ELR (cell line): ENCODE results near the gene COBL.

Experiments used
- DNase-seq: peaks from one replicate; pipeline ENCODE4 v3.0.0-alpha.2; 2015; ENCODE audit warnings: low read depth

COBL gene

DNA sequence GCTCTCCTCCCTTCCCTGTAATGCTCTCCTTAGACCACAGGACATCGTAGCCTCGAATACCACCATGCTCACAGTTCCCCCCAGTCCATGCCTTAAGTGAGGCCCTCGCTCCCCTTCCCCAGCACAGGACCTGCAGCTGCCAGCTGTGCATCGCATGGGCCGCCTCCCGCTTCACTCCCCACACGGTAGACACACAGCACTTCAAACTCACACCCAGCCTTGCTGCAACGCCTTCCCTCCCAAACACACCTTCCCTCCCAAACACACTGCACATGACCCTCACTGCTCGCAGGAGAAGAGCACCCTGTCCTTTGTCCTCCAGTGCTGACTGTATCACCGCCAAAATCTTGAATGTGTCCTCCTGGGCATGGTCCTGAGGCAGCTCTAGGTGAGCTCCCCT lies 42.6 kb downstream of the COBL start:
- DNase-seq, result no peak

DNA sequence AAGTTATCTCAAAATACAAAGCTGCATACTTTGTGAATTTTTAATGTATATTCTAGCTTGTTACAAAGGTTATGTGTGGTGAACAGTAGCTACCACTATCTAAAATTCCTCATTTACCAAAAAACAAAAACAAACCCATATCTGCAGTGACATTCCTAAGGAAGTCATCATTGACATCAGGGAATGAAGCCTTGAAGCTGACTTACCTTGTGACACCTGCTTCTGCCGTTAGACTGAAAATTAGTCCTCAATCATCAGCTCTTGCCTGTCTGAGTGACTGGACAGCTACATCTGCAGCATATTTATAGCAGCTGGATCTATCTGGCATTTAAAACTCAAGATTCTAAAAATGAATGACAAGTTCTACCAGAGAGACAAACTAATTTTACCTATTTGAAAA lies 43.2 kb downstream of the COBL start:
- no peak for DNase-seq

DNA sequence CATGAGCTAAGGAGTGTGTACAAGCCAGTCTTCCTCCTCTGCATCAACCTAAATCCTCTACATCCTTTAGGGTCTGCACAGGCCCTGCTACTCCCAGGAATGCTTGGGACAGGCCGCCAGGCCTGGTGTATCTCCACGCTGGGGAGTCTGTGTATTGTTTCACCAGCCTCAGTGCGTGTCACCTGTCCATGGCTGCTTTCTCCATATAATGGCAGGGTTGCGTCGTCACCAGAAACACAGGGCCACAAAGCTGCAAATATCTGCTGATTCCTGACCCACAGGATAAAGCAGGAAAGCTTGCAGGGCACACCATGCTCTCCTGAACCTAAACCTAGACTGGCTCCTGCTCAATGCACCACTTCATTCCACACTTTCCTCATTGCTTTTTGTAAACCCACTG lies 45.6 kb downstream of the COBL start:
- no peak for DNase-seq

DNA sequence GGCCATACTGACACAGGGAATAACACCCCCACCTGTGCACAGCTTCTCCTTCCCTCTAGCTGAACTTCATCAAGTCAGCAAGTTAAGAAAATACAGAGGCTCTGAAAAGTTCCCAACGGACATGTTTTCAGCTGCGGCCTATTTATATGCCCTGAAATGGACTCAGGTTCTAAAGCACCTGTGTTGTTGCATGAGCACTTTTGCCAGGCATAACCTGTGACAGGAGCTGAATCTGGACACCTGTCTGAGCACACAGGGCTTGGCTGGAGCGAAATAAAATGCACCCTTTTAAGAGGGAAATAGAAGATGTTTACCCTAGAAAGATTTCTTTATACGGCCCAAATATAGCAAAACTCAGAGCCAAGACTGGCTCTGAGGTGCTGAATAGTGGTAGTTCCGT lies 46.7 kb downstream of the COBL start:
- DNase-seq, result no peak

DNA sequence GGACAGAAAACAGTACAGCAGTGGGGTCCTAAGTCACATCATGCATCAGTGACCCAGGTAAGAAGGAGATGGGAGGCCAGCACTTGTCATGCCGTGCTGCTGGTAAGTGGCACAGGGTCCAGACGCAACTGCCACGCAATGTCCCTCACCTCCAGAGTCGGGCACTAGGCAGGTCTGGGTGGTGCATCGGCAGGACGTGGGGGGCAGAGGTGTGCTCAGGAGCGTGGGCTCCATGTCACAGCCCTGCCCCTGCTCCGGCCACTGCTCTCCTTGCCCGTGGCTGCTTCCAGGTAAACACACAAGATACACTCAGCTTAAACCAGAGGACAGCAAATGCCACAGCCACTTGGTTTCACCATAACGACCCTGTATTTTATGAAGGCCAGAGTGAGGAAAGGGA lies 47.3 kb downstream of the COBL start:
- no peak for DNase-seq

DNA sequence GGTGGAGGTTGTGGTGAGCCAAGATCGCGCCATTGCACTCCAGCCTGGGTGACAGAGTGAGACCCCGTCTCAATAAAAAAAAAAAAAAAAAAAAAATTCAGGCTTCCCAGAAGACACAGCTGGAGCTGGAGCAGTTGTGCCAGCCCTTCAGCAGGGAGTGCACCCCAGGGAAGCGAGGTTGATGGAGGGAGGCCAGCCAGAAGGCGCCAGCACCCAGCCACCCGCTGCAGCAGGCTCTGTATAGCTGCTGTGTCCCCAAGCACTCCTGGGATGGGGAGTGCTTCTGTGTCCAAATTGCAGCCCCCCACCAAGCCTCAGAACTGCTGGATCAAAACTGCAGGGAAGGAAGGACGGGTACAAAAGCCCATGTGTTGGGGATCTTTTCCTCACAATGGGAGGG lies 47.8 kb downstream of the COBL start:
- no peak for DNase-seq

DNA sequence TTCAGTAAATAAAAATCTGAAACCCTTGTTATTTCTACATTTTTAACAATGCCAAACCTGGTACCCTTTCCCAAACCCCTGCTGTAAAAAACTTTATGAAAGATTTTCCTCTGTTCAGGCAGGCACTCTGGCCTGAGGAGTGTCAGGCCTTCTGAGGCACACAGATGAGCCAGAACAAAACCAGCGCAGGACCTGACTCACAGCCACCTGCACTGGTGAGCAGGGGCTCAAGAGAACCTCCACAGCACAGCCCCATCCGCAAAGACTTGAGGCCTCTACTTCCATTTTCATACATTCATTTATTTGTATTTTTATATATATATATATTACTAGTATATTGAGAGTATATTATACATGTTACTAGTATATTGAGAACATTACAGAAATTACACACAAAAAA lies 49.4 kb downstream of the COBL start:
- no peak for DNase-seq

DNA sequence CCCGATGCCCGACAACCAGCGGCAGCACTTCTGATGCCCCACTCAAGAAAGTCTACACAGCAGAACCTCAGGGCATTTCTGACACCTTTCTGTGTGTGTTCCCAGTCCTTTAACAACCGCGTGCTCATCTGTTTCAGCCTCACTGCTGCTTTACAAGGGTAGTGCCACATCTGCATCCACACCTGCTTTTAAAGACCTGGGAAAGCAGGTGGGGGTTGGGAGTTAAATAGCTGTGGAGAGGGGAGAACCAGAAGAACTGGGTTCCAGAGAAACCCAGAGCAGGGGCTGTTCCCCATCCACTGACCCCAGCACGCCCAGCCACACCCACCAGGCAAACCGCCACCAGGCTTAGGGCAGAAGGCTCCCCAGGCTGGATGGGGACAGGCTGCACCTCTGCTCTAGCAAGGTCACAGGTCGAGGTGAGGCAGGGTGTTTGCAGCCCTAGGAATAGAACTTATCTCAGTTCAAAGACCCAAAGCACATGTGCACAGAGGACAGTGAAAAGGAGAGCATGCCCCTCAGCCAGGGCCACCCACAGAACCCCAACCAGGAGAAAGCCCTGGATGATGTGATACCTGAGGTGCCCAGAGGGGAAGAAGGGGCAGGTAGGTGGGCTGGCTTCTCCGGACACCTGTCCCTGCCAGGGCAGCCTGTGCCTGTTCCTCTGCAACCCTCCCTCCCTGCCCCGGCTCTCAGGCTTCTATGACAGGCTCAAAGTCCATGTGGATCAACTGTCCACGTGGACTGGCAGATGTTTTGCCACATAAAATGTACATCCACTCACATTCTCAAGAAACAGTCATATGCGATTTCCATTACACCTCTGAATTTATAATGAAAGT lies 51.3 kb downstream of the COBL start:
- DNase-seq, result no peak

DNA sequence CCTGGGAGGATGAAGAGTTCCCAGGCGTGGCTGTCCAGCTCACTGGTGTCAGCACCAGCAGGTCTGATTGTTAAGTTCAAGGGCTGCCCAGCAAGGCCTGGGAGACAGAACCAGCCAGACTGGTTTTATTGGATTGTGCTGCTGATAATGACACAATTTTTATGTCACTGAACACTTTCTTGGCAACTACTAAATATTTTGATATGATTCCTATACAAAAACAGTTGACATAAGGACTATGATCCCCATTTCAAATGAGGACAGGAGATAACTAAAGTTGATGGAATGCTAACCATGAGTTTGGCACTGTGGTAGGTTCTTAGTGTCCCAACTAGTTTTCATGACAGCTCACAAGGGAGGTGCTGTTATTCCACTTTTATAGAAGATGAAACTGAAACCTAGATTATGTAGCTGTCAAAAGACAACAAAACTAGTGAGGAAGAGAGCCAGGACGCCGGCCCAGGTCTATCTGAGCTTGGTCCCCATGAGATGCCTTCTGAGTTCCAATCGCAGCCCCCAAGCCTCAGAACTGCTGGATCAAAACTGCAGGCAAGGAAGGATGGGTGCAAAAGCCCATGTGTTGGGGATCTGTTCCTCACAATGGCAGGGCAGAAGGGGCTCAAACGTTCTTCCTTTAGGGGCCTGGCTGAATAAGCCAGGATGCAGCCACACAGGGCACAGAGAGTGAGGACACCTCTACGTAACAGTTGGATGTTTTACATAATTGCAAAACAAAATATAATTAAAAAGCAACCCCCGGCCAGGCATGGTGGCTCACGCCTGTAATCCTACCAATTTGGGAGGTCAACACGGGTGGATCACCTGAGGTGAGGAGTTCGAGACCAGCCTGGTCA lies 52.8 kb downstream of the COBL start:
- DNase-seq, result no peak

DNA sequence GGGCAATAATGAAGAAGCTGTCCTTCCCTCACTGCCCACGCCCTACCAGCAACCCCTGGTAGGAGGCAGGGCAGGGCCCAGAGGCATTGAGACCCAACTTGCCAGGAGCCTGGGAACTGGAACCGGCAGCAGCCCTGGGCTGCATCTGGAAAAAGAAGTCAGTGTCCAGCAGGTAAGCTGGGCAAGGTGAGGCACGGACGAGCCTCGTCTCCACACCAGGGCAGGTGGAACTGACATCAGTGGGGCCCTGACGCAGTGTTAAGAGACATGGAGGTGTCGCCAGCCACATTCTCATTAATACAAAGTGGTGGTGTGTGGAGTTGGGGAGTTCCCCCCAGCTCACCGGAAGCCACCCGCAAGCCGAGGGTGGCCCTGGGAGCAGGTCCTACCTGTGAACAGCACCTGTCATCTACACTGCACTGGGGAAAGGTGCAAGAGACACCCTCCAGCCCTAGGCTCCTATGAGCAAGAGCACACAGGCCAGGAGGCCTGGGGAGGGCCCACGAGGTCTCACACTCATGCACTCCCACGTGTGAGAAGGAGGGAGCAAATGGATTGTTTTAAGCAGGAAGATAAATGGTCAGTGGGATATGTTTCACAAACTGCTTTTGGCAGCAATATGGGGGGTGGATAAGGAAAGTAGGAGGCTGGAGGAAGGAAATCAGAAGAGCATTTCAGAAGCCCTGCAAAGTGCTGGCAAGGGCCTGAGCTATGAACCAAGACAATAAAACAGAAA lies 53.6 kb downstream of the COBL start:
- no peak for DNase-seq

DNA sequence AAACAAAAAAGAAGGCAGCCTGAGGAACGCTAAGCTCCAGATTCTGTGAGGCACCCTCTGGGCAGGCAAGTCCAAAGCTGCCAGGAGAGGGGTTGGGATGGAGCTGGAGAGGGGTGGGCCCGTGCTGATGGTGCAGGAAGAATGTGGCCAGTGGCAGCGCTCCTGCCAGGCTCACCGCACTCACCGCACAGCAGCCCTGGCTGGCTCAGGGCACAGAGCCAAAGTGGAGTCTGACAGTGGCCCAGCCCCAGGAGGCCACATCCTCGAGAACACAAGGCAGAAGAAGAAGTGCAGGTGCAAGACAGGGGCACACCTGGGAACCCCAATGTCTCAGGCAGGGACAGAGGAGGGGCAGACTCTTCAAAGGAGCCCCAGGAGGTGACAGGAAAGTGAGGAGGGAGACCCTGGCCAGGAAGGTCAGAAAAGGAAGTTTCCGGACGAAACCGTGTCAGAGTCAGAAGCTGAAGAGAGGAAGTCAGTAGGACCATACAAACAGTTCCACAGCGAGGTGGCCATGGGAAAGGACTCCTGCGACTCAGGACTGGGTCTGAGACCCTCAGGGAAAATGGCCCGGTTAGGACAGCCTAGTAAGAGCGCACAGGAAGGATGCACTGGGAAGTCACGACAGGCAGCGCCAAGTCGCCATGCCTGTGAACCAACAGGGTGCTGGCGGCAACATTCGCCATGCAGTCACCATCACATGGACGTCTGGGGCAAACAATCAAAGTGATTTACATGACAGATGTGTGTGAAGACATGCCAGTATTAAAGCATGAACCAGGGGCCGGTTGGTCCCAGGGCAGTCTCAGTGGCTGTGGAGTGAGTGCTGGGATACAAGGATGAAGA lies 54.4 kb downstream of the COBL start:
- no peak for DNase-seq

DNA sequence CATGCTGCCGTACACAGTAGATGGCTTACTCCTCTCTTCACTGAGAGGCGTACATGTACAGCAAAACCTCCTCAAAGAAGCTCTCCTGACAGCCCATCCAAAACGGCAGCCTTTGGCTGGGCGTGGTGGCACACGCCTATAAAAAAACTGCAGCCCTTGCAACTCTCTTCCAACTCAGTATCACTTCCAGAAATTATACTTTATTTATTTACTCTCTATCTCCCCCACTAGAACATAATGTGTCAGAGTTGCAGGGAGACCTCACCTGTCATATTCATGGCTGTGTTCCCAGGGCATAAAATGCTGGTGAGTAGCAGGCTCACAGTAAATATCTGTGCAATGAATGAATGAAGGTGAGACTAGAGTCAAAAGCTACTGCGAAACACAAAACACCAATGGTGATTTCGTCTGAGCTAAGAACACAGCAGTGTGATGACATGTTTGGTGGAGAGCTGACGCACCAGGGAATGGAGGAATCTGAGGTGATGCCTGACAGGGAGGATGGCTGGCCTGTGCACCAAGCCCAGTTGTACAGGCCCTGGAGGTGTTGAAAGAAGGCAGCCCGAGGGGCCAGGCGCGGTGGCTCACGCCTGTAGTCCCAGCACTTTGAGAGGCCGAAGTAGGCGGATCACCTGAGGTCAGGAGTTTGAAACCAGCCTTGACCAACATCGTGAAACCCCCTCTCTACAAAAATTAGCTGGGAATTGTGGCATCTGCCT lies 55.3 kb downstream of the COBL start:
- no peak for DNase-seq

DNA sequence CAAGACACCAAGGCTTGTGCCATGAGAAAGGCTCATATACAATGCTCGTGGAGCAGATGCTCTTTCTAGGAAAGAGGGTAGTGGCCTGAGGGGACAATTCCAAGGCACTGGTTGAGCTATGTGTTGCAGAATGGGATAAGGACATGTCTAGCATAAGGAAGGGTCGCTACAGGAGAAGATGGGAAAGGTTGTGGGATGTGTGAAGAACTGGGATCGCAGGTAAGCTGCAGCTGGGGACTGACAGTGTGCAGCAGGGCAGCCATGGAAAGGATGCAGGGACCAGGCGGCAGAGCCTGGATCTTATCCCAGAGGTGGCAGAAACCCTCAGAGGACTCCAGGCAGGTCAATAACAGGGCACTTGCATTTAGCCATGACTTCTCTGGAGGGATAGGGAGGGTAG lies 56.1 kb downstream of the COBL start:
- no peak for DNase-seq

DNA sequence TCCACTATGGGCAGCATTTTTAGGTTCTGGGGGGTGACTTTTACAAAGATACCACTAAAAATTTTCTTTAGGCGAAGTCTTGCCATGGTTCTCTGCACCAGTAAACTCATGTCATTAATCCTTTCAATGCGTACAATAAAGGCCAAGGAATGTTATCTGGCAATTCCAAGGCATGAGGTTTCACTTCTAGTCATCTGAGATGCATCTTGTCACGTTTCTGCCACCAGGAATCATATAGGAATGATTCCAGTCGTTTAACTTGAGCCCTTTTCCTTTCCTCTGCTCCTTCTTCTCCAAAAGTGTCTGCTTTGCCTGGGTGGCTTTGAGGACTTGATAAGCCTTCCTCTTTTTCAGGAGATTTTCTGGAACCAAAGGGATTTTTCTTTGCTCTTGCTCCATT lies 56.8 kb downstream of the COBL start:
- no peak for DNase-seq

DNA sequence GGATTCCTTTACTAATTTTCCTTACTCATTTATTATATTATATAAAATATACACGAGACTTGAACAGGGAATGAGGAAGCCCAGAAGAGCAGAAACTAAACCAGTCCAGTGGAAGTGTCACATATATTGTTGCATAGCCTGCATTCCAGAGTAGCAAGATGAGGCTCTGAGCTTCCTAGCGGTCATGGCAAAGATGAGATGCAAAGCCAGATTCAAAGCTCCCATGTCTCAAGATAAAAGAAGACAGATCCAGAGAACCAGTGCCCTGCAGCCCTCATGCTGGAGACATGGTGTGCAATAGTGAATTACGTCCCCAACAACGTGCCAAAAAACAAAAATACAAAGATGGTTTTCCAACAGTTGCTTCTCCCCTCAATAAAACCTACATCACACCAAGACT lies 59.7 kb downstream of the COBL start:
- no peak for DNase-seq

DNA sequence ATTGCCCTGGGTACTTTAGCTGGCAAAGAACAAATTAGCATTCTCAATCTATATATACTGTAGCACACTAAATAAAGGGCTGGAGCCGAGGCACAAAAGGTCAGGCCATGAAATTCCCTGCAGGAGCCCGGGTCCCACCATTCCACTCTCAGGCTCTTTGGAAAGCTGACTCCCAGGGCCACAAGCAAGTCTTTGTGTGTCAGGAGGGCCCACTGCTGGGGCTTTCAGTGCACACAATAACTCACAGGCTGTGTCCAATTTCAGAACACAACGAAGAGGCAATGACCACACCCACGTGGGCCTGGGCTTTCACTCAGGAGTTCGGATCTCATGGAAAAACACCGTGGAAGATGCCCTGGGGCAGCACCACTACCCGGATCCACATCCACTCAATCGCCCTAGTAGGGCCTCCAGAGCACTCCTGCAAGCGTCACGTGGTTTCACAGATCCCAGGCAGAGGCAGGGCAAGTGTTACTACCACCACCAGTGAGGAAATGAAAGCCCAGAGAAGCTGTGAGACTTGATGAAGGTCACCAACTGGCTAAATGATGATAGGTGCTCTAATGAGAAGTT lies 60.3 kb downstream of the COBL start:
- DNase-seq, result no peak

DNA sequence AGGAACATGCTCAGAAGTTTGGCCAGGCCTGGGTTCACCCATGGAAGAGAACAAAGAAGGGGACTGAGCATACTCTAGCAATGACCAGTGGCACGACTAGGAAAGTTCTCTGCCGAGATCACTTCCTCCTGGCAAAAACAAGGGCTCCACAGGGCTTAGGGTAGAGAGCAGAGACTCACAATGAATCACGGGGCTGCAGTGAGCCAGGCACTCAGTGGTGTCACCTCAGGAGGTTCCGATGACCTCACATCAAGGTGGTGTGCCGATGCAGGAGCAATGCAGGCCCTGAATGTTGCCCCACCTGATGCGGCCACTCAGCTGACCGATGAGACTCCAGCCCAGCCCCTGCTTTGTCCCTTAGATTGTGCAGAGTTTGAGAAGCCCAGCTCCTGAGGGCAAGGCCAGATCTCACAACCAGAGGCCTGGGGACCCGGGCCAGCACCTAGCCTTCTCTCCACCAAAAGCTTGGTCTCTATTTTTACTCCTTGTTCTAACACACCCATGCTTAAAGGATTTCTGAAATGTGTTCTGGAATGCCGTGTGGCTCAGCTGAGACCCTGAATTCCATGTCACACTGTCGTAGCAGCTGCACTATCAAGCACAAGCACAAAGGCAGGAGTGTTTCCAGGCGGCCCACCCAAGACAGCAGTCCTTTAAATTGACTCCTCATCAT lies 60.9 kb downstream of the COBL start:
- DNase-seq, result no peak

DNA sequence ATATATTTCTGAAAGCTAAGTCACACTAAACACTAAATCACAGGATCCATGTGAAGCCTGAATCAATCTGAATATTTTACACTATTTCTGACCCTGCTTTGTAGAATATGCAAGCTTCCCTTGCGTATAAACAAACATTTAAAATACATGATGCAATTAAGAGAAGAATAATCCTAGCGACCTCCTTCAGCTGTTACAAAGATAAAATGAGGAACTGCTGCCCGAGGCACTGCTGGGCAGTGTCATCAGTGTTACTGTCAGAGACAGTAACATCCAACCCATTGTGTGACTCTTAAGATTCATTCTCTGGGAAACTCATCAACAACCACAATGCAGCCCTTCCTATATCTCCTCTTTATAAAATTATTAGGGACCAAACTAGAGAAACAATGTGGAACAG lies 61.6 kb downstream of the COBL start:
- no peak for DNase-seq

DNA sequence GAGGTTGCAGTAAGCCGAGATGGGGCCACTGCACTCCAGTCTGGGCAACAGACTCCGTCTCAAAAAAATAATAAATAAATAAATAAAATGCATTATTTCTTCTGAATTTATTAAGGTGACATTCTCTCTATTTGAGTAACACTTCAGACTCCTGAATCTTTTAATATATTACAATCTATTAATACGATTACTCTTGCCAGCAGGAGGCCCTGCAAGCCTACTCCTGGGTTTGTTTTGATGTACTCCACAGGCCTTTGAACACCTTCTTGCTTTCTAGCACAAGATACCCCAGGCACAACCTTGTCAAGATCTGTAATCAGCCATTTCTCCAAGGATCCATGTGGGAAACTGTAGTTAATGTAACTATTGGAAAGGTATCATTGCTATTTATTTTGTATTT lies 63.5 kb downstream of the COBL start:
- DNase-seq, result no peak

DNA sequence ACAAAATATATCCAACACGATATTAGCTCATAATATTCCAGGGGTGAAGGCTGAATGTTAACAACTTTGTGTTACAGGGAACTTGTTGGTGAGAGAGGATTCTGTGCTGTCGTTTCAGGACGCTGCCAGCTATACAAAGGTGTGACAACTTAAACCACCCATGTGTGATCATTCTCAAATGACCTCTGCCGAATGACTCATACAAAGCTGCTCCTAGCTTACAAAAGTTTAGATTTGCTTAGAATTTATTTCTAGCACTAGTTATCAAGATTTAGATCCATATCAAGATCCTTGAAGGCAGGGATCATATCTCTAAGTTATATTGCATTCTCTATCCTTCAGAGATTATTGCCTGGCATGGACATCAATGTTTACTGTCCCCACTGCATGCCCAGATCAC lies 65.3 kb downstream of the COBL start:
- no peak for DNase-seq
